Stromal cell of bone marrow (primary cell): Measurements from ENCODE around the gene SPCS3.
"Not testable (repeated sequence)": the region's sequence is repeated elsewhere in the genome, so short reads cannot be mapped to it uniquely, and the experiment has no call there.

Experiments used
- DNase-seq: peaks from one replicate; pipeline ENCODE4 v3.0.0-alpha.2; 2012; ENCODE audit warnings: low read depth

Gene SPCS3

DNA sequence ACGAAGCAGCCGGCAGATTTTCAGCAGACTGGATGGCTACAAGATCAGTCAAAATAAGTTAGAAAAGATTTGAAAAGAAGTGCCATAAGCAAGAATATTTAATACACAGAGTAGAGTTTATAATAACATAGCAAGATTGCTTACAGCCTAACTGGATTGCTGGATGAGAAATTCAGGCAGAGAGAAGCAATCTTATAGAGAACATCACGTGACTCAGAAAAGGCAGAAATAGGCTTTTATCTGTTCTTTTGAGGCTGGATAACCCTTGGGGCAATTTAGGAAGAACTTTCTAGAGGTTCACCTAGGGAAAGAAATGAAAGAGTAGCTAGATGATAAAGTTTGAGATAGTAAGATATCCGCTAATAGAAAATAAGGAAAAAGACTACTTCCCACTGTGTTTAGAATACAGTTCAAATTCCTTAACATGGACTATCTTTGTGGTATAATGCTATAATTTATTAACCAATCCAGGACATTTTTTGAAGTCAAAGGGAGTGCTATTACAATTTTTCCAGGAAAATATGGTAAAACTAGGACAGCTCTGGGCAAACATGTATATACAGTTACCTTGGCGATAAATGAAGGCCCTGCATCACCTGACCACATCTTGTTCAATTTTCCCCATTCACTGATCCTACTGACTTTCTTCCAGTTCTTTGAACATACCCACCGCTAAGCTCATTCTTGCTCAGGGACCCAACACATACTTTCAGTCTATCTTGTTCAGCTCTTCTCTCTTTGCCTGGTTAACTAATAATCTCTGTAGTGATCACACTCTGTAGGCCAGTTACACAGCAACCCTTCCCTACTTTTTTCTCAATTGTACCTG lies 12.7 kb upstream of the SPCS3 start:
- no peak for DNase-seq

DNA sequence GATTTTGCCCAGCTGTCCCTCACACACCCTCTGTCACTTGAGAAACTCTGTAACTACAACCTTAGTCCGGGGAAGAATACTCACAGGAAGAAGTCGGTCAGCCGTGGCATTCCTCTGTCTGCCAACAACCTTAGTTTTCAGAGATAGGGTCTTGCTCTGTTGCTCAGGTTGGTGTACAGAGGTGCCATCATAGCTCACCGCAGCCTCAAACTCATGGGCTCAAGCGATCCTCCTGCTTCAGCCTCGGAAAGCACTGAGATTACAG lies 12.2 kb upstream of the SPCS3 start:
- no peak for DNase-seq

DNA sequence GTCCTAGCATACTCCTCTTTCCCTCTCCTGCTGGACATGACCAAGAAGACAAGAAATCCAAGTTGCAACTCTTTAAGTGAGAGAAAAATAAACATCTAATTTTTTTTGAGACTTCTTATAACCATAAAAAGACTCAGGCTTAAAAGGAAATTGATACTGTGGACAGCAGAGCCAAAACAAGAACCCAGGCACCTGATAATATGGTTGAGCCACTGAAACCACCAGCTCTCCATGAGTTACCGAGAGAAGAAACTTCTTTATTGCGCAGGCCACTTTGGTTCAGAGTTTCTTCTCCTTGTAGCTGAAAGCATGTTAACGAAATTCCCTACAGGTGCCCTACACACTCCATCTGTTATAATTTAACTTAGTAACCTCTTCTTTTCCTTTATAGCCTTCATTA lies 11.3 kb upstream of the SPCS3 start:
- no peak for DNase-seq

DNA sequence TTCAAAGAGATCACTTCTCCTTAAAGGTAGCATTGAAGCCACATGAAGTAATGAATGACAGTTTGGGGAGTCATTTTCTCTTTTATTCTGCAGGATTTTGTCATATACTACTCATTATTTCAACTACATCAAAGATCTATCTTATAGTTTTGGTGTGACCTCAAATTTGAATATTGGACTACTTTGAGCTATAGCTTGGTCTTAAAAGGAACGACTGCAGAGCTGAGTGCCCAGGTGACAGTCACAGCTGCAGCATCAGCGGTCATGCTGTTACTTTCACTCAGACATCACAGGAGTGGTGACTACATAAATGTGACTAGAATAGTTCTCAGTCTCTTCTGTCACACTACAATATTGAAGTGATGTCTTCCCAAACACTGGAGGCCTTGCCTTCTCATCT lies 10.7 kb upstream of the SPCS3 start:
- DNase-seq: no peak

DNA sequence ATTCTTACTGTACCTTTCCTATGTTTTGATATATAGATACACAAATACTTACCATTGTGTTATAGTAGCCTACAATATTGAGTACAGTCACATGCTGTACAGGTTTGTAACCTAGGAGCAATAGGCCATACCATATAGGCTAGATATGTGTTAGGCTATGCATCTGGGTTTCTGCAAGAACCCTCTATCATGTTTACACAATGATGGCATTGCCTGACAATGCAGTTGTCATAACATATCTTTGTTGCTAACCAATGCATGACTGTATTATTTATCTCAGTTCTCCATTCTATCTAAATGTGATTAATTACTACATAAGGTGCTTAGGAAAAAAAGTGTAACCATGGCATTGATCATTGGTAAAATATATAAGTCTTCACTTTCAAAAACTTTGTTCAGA lies 10.0 kb upstream of the SPCS3 start:
- DNase-seq: no peak

DNA sequence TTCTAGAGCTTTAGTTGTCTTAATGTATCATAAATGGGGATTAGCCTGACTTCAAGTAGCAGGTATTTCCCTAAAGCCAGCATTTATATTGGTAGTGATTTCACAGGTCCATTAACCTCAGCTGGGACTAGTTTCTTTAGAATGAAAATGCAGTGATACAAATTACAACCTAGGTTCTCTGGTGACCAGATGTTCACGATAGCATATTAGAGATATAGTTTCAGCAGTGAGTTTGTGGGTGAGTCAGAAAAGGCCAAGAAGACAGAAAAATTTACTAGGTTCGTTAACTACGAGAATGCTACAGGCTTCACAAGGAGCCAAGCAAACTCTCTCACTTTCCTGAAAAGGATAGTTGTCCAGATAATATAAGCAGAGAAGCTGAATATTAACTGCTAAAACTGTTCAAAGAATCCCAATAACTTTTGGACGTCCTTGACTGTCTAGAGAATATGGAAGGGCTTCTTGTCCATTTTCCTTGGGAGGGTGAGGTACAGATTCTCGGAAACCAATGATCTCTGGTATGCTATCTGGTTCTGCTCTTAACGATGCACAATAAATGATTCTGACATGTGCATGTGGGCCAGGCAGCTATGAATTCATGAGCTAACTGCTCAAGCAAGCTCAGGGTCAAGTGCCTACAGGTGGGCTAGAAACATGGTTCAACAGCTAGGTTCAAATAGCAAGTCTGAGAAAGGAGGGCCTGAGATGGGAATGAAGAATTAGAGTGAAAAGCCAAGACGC lies 6.0 kb upstream of the SPCS3 start:
- DNase-seq: no peak

DNA sequence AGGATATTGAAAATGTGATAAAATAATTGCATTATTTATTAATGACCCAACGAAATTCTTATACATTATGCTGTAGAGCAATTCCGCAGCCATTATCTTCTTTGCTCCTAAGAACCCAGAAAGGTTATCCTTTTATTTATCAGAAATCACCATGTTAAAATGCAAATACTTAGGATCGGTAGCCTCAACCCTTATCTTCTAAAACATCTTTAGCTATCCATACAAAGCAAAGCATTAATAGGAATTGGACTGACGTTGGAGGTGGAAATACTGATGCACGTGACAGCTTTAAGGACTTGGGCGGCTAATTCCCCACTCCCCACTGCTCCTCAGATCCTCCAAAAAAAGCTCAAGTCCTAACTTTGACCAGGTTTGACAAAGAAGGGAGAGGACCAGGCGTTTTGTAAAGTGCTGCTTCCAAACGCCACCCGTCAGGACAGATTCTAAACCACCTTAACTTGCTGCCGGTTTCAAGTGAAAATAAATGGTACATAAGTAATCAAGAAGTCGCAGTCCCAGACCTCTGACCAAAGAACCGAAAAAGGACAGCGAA lies 539 bp upstream of the SPCS3 start:
- no peak for DNase-seq

DNA sequence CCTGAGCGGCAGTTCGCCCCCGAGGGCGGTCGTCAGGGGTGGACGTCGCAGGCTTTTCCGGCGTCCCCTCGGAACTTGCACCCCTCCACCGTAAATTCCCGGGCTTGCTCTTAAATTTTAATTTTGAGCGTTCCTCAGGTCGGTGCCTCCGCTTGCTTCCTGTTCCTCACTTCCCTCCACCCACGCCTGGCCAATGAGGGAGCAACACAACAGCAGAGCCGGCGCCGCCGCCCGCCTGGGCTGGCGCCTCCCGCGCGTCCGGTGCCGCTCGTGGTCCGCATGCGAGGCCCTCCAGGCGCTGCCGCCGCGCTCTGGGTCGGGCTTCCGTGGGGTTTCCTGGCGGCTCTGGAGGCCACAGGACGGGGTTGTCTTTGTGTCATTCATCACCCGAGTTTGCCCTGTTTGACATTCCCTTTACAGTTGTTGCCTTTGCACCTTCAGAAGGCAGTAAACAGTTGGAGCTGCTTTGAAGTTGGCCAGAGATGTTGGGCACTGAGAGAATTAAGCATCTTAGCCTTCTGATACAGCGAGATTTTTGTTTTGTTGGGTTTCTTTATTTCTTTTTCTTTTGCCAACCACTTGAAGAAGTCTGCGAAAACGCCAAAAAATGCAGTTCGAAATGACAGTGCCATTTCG lies 692 bp downstream of the SPCS3 start:
- DNase-seq: peak; percentile 81

DNA sequence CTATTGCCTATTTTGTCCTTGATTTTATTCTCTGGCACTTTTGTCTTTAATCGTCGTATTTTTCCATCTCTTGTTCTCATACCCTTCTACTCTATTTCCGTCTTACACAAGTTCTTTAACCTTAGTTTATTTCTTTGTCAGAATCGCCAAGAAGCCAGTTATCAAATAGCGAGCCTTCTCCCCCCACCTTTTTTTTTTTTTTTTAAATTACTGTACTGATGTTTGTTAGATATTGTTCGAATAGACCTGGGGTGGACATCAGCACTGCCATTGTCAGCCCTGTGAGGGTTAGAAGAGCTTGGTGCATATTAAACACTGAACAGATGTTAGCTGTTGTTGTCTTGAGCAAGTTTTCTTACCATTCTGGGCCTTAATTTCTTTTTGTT lies 1.2 kb downstream of the SPCS3 start:
- DNase-seq: no peak

DNA sequence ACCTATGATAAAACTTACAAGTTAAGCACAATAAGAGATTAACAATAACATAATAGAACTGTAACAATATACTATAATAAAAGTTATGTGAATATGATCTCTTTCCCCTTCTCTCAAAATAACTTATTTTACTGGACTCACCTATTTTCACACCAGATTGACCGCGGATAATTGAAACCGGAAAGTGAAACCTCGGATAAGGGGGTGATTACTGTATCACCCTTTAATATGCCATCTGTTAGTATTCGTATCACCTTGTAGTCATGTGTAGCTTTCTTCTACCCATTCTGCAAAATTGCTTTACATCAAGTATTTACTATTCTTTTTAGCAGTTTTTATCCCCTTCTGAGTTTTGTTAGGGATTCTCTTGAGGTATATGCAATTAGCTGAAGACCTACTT lies 1.8 kb downstream of the SPCS3 start:
- DNase-seq: no peak

DNA sequence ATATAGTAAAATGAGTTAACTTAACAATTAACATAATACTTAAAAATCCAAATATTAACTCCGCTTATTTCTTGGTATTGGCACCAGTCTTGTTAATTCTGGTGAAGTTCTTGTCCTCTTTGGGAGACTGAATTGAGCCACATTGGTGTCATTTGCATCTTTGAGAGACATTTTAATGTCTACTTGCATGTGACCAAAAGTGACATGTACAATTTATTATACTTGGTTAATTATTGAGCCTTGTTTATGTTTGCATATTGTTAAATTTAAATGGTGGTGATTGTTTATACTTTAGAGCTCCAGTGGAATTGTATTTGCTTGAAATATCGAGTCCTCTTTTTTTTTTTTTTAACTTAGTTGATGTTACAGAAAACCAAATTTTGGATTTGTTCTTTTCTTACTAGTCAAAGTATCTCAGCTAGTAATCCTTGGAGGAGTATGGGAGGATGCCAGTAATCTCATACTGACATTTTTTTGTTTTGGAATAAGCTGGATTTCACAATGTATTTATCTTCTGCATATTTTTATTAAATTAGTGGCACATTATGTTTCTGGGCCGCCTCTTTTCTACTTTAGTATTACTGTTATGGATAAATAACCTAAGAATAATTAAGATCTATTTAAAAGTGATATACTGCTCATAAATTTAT lies 3.9 kb downstream of the SPCS3 start:
- no peak for DNase-seq

DNA sequence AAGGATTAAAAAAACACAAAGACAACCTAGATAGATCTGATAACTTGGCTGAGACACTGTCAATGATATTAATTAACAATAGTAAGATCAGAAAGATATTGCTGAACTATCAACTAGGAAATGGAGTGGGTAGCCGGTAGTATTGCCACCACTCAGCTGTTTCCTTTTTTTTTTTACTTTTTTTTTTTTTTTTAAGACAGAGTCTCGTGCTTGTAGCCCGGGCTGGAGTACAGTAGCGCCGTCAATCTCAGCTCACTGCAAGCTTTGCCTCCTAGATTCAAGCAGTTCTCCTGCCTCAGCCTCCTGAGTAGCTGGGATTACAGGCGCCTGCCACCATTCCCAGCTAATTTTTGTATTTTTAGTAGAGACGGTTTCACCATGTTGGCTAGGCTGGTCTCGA lies 5.1 kb downstream of the SPCS3 start:
- DNase-seq: not testable (repeated sequence)

DNA sequence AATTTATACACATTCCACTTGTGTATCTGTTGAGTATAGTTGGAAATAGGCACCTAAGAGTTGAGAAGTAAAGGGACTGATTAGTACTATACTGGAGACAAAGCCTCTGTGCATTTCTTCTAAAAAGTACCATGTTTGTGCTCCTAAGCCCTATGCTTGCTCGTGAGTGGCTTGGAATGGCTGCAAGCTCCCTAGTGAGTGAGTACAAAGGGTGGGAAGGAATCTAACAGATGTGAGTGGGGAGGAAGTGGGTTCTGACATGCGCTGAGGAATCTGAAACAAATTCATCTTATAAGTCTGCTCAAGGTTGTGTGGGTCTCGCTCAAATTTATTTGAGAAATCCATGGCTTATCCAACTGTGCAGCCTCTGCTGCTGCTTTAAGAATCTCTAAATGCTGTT lies 13.3 kb downstream of the SPCS3 start:
- no peak for DNase-seq

DNA sequence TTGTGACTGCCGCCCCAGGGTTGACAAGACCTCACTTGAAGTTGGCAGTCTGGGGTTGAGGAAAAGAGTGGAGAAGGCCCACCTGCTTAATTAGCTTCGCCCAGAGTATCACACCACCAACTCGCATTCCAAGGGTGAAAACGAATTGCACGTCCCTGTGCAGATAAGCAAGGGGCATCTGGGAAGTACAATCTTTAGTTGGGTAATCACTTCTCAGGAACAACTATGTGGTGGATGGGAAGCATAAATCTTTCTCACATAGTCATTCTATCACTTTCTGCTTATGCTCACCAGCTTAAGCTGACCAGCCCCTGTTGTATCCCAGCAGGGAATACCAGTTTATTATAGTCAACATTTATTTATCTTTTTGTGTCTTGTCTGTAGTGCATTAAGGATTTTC lies 14.3 kb downstream of the SPCS3 start:
- DNase-seq: no peak

DNA sequence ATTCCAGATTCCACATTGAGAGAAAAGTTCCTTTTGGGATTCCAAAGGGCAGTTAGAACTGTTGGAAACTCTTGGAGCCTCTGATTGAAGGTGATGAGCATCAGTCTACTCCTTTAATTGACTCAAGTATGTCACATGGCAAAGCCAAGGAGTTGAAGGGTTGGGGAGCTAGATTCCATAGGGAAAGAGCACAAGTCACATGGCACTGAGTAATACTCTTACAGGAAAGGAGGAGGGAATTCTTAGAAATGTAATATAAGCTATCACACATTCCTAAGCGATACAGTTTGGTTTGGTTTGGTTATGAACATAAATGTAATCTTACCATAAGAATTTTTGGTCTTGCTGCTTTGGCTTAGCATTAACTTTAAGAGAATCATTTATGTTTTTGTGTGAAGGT lies 15.7 kb downstream of the SPCS3 start:
- no peak for DNase-seq

DNA sequence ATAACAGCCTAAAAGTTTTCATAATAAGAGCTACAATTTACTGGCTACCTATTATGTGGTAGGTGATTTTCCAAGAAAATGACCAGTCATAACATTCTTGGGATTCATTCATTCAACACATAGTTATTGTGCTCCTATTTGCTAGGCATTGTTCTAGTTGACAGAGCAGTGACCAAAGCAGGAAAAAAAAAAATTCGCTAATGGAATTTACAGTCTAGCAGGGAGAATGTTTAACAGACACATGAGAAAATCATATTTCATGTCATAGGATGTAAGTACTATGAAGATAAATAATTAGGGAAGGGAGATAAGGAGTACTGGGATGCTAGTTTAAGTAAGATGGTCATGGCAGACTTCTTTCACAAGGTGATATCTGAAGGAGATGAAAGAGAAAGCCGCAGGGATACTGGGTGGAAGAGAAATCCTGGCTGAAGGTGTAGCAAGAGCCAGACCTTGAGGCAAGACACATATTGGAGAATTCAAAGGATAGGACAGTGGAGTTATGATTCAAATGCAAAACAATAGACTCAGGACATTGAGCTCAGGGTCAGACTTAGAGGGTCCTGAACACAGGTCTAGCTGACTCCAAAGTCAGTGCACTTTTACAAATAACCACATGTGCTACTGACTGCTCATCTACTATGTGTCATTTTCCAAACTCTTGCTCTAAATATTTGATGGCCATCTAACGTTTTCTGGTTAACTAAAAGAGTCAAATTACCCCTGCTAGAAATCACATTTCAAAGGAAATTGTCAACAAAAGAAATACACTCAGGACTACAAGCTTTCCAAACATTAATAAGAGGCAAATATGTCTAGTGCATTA lies 20.4 kb downstream of the SPCS3 start:
- DNase-seq: no peak

DNA sequence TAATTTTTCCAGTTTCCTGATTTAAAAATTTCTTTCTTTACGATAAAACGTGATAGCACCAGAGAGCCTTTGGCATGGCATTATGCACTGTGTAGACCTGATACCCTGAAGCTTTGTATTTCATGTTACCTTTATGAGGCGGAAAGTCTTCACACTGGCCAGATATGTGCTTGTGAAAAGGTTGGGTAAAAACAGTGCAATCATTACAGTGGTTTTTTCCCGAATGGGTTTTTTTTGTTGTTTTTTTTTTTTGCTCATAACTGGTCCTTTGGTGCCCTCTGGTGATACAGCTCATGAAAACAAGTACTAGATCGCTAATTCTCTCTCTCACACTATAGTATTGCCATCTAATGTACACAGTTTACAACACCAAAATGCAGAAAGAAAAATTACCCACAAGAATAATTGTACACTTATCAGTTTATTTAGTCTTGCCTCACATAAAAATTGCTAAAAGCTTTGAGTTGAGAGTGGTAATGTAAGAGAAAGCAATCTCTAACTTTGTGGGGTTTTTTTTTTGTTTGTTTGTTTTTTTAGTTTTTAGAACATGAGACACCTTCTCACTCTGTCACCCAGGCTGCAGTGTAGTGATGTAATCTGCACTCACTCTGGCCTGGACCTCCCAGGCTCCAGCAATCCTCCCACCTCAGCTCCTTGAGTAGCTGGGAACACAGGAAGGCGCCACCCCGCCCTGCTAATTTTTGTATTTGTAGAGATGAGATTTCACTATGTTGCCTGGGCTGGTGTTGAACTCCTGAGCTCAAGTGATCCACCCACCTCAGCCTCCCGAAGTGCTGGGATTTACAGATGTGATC lies 21.3 kb downstream of the SPCS3 start:
- DNase-seq: no peak

DNA sequence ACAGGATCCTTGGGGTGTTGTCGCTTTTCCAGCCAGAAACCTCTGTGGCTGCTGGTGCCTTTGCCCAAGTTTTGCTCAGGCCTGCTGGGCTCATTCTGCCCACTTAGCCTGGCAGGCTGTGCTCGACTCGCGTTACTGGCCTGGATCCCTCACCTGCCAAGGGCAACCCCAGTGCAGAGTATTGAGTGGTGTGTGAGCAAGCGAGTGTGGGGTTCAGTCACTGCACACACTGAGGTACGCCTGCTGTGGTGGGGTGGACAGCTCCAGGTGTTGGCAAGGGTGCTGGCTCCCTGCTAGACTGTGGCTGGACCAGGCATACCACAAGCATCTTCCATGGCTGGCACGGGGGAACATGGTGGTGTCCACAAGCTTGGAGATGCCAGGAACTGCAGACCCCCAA lies 22.6 kb downstream of the SPCS3 start:
- DNase-seq: no peak

DNA sequence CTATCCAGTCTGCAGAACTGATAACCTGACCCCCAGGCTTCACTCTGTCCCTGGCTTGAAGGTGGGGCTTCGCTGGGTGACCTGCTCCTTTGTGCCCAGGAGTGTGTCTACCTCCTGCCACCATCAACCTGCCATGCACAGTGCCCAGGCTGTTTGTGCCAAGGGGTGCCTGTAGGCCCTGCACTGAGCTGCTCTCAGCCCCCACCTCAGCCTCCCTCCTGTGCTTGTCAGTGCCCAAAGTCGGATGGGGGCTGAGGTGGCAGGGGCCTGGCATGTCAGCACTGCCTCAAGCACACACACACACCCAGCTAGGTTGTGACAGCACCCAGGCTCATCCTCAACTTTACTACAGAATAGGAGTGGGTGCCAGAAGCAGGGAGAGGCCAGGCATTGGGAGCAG lies 23.5 kb downstream of the SPCS3 start:
- no peak for DNase-seq

DNA sequence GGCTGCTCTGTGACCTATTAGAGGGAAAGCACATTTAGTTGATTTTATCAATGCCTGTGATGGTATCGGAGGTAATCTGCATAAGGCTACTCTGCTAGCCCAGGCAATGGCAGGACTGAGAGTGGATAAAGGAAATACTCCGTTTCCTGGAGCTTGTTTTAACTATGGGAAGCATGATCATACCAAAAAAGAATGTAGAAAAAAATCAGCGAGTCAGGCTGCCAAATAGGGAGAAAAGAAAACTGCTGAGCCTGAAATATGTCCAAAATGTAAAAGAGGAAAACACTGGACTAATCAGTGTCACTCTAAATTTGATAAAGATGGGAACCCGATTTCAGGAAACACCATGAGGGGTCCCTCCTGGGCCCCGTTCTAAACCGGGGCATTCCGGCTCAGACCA lies 25.6 kb downstream of the SPCS3 start:
- DNase-seq: not testable (repeated sequence)

DNA sequence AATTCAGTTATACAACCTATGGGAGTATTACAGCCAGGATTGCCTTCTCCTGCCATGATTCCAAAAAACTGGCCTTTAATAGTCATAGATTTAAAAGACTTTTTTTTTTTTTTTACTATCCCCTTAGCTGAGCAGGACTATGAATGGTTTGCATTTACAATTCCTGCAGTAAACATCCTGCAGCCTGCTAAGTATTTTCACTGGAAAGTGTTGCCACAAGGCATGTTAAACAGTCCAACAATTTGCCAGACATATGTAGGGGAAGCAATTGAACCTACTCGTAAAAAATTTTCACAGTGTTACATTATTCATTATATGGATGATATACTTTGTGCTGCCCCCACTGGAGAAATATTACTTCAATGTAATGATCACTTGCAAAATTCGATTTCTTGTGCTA lies 27.1 kb downstream of the SPCS3 start:
- DNase-seq: not testable (repeated sequence)
